Measurements from ENCODE around the gene INPP5J.
"Not testable (repeated sequence)": the region's sequence is repeated elsewhere in the genome, so short reads cannot be mapped to it uniquely, and the experiment has no call there.

The INPP5J gene

DNA sequence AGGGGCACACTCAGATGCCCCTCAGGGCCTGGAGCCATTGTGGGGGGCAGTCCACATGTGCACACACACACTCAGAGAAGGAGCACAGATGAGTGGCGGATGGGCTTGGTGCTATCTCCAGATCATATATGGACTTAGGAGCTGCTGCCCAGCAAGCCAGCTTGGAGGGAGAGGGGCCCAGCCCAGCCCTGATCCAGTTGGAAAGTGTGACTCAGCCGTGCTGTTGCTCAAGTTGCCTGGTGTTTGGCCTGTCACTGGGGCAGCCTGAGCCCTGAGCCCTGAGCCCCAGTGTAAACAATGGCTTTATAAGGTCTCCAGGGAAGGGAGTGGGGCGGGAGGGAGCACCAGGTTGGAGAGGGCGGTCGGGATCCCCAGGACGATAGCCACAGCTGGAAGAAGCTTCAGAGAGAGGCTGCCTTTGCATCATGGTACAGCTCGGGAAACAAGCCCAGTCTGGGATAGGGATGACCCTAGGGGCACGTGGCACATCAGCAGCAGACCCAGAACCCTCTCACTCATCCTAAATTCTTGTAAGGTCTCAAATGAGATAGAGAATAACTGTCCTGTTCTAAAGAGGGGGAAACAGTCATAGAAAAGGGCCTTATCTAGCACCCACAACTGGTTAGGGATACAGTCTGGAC lies 20.2 kb upstream of the INPP5J start:
- DNase-seq (ENCODE audit: low read depth in 2 of 2), result peak in 1 of 2 experiments; percentile 45

DNA sequence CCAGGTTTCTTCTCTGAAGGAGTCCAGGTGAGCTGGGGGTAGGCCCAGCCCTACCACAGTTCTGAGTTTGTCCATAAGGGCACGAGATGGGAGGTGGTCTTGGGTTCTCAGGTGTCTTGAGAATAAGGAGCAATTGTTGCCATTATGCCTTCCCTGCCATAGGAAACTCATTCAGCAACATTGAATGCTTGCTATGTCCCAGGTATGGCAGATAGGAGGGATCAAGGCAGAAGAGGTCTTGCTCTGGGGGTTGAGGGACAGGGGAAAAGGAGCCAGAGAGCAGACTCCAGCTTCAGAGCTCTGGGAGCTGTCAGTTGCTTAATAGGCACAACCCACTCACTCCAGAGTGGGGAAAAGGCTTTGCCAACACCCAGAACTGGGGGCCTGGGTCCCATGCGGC lies 19.7 kb upstream of the INPP5J start:
- DNase-seq (ENCODE audit: low read depth in 2 of 2), result no peak

DNA sequence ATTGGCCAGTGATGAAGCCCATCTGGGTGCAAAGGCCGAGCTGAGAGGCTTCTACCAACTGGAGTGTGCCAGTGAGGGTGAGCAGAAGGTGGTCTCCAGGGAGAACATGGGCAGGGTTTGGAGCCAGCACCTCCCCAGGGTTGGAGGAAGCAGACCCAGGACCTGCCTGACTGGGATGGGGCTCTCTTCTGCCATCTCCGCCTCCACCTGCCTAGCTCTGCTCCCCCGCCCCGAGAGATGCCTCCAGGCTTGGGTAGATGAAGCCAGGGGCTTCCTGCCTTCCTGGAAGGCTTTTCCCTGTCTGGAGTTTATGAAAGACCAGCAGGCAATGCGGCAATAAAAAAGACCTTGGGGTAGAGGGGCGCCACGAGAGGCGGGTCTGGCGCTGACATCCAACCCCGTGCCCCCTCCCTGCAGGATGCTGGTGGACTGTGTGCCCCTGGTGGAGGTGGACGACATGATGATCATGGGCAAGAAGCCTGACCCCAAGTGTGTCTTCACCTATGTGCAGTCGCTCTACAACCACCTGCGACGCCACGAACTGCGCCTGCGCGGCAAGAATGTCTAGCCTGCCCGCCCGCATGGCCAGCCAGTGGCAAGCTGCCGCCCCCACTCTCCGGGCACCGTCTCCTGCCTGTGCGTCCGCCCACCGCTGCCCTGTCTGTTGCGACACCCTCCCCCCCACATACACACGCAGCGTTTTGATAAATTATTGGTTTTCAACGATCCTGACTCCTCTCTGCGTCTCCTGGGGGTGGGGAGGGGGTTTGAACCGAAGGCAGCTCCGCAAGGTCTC lies 18.7 kb upstream of the INPP5J start:
- DNase-seq (ENCODE audit: low read depth in 2 of 2), result no peak

DNA sequence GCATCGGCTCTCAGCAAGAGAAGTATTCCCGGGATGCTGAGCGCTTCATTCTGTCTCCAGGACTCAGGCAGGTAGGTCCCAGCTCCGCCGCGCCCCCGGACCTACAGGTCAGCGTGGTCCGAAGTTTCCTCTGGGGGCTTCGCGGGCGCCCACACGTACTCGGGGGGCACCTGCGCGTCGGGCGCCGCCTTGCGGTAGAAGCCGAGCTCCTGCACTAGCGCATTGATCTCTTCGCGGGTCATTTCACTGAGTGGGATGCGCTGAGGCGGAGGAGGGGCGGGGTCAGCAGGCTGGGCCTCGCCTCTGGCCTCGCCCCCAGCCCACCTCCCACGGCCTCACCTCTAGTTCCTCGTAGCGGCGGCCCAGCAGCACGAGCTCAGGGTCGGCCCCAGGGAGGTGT lies 17.9 kb upstream of the INPP5J start:
- no peak for DNase-seq (ENCODE audit: low read depth in 2 of 2)

DNA sequence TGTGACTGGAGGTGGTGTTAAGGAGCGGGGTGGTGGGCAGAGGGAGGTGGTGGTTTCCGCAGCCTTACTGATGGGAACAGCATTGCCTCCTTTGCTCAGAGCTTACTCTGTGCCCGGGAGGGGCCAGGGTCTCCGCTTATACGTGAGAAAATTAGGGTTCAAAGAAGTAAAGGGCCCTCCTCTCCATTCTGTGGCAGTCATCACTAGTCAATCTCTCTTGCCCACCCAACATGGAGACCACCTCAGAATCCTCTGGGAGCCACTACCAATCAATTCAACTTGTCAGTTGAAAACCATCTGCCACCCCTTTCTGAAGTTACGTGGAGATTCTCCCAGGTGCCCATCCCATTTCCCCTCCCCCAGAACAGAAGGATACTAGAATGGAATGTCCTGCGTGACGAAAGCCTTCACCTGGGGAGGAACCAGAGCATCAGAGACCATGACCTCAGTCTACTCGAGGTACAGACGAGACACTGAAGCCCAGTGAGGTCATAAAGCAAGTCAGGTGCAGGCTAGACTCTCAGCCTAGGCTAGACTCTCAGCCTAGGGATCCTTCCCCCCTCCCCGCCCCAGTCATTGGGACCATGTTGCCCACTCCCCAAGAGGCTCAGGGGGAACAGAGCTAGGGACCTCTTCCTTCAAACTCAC lies 17.4 kb upstream of the INPP5J start:
- DNase-seq (ENCODE audit: low read depth in 2 of 2), result no peak

DNA sequence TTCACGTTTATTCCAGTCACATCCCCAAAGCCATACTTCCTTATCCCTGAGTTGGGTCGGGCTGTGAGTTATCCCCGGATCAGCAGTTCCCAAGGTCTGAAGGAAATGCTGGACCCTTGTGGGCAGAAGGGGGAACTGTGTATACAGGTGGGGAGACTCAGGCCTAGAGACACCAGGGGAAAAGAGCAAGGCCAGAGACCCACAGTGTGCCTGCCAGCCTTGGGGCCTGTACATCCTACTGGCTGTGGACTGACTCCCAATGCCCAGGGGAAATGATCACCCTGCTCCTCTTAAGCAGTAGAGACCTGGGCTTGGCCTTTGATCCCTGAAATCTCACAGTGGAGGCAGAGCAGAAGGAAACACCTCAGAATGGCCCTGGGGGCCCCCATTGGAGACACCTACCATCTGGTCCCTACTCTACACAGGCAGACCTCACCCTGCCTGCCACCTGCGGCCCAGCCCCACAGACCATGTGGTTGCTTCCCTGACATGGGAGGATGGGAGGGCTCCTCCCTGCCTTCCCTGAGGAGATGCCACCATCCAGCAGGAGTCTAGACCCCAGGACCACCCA lies 16.7 kb upstream of the INPP5J start:
- no peak for DNase-seq (ENCODE audit: low read depth in 2 of 2)

DNA sequence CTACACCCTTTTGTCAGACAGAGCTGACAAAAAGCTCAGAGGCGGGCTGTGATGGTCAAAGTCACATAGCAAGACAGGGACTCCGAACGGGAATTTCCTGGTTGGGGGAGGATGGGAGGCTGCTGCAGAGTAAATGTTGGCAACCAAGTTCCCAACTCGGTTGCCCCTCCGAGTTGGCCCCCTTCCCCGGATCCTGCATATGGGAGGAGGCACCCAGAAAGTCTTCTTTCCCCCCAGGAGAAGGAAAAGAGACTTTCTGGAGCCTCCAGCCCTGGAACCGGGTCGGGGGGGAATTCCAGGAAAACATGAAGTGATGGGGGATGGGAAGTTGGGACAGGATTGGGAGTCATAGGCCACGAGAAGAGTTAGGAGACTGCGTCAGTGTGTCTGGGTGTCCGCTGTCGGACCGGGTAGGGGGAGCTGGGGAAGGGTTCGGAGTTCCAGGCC lies 16.0 kb upstream of the INPP5J start:
- no peak for DNase-seq (ENCODE audit: low read depth in 2 of 2)

DNA sequence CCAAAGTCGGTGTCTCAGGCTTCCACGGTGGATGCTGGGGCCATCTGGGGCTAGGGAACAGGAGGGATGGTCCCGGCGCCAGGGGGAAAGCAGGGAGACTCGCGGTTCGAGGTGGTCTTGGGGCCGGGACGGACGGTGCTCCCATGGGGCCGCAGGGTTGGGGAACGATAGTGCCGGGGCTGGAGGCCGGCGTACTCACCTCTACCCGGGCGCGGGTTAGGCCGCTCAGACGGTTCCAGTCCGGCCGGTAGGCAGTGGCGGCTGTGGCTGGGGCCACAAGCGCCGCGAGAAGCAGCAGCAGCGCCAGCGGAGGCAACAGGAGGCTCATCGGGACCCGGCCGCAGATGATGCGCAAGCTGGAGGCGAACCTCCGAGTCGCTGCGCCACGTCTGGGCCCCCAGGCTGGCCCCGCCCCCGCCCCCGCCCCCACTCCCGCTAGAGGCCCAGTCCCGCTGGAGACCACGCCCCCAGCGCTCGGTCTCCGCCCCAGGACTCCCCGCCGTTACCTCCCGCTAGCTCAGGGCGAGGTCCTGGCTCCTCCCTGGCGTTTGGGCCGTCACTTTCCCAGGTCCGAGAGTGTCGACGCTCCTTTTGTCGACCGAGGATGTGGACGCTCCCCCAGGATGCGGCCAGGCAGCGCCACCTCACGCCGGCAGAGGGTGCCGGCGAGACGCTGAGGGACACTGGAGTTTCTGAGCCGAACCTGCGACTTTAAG lies 15.4 kb upstream of the INPP5J start, which contains the start of gene SELENOM:
SELENOM (minus strand) TSS at position 391 of the 716 bp plus-strand sequence; CDS start at position 328, 63 bp downstream.
- peak; percentile 98 for DNase-seq (ENCODE audit: low read depth in 2 of 2)

DNA sequence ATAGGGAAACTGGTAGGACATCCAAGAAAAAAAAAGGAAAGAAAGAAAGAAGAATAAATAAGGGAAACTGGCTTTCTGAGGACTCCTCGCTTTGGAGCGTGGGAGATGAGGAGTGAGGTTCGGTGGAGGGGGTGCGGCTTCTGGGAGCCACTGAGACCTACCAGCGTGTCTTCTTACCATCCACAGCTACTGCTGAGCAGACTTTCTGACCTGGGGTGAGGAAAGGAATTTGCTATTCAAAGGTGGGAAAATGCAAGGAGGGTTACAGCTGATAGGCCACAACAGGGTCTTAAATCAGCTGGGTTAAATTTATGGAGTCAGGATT lies 14.9 kb upstream of the INPP5J start:
- DNase-seq (ENCODE audit: low read depth in 2 of 2), result no peak

DNA sequence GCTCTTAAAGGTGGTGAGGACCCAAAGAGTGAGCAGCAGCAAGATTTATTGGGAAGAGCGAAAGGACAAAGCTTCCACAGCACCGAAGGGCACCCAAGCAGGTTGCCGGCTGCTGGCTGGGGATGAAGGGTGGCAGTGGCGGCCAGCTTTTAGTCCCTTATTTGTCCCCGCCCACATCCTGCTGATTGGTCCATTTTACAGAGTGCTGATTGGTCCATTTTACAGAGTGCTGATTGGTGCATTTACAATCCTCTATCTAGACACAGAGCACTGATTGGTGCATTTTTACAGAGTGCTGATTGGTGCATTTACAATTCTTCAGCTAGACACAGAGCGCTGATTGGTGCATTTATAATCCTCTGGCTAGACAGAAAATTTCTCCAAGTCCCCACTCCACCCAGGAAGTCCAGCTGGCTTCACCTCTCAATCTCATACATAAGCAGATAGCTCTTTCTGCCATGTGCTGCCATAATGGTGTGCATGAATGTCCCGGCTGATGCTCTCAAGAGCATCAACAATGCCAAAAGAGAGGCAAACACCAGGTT lies 10.1 kb upstream of the INPP5J start:
- DNase-seq (ENCODE audit: low read depth in 2 of 2), result not testable (repeated sequence)

DNA sequence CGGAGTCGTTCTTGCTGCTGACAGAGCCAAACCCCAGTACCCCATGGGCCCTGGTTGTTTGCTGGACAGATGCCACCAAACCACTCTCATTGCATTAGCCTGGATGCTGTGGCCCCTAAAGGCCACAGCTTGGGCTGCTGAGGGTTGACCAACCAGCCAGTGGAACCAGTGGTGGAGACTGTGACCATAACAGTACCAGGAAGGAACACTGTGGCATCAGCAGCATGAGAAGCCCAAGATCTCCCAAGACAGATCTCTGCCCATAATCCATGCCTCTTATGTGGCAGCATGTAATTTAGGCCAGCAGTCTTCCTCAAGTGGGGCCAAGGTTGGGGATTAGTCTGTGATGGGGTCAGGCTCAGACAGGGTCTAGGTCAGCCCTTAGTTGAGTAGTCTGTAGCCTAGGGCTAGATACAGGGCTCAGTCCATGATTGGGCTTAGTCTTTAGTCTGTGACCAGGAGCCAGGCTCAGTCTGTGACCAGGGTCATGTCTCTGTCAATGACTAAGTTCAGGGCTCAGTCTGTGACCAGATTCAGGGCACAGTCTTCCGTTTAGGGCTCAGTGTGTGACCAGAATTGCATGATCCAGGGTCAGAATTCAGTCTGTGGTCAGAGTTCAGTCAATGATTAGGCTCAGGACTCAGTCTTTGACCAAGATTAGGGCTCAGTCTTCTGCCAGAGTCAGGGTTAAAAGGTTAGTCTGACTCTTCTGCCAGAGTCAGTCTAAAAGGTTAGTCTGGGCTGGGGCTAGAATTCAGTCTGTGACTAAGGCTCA lies 4.5 kb upstream of the INPP5J start:
- no peak for DNase-seq (ENCODE audit: low read depth in 2 of 2)

DNA sequence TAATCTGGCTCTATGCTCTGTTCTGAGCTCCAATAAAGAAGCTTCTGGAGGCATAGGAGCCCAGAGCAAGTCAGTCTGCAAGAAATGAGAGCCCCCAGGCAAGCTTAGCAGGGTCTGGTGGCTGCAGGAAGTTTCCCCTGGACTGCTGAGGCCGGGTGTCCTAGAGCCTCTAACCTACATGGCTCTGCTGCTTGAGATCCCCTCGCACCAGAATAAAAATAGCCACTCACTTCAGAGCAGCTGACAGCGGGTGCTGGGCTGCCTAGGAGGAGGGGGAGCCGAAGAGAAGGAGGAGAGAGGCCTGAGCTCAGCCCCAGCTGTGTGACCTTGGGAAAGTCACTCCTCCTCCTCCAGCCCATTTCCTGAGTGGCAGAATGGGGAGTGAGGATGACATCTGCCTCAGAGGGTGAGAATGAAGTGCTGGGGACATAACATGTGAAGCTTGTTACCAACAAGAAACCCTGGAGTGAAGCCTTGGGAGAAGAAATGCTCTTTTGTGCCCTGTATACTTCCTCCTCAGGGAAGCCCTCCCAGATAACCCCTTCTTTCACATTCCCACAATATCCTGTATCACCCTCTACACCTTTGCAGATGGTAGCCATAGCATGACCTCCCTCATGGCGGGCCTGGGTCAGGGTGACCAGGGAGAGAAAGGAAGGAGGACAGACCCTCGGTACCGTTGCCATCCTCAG lies 3.6 kb upstream of the INPP5J start:
- DNase-seq (ENCODE audit: low read depth in 2 of 2), result no peak

DNA sequence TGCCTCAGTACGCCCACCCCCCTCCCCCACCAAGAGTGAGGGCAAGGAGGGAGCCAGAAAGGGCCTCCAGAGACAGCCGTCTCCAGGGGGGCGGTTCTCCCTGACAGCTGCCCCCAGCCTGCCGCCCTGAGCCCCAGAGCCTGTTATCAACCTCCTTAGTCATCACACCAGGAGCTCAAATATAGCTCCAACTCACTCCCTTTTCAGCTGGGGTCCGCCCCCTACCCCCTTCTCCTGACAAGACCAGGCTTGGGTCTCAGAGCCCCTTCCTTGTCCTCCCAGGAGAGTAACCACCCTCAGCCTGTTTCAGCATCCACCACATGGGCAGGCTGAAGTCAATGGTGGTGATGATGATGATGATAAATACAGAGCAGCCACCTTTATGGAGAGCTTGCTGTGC lies 2.5 kb upstream of the INPP5J start:
- no peak for DNase-seq (ENCODE audit: low read depth in 2 of 2)

DNA sequence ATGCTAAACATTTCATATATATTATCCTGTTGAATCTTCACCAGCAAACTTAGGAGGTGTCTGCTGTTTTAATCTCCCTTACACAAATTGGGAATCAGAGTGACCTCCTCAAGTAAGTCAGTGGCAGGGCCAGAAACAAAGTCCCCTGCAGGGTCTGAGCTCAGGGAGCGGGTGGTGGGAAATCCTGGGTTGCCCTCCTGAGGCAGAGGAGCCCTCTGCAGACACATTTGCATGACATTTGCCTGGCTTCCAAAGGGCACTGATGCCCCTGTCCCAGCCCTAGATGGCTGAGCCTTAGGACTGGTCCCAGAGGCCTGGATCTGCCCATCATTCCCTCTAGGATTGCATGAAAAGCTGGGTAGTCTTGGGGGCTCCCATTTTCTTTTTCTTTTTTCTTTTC lies 2.1 kb upstream of the INPP5J start:
- no peak for DNase-seq (ENCODE audit: low read depth in 2 of 2)

DNA sequence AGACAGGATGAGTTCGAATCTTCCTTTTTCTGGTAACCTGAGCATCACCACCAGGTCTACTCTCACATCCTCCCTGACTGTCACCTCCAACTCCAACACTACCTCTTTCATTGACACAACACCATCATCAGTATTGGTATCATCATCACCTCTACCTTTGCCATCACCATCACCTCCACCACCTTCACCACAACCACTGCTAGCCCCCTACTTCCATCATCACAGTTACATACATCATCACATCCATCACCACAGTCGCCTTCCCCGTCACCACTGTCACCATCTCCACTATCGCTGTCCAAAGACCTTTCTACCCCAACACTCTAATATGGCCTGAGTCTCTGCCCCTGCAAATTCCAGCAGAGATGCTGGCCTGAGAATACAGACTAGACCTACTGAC lies 1.4 kb upstream of the INPP5J start:
- DNase-seq (ENCODE audit: low read depth in 2 of 2), result no peak

DNA sequence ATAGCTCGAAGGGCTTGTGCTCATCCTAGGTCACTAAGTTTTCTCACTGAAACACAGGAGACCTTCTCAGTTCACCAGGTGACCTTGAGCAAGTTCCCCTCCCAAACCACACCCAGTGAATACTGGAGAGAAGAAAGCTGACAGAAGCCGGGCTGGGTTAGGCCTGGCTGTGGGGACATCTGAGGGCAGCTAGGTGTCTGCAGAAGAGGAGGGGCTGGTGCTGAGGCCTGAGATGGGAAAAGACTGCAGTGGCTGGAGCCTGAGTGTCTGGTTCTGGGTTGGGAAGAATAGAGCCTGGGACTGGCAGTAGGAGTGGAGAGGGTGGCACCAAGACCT lies 602 bp upstream of the INPP5J start:
- DNase-seq (ENCODE audit: low read depth in 2 of 2), result no peak

DNA sequence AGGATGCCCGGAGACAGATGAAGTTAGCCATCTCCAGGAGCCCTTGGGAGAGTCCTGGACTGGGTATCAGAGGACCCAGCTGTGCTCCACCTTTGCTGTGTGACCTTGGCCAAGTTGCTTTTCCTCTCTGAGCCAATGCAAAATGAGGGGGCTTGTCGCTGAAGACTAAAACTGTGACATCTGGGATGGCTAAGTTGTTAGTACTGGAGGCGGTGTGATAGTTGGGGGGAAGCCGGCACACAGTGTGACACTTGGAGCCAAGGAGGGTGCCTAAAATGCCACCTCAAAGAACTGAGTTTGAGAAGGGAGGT lies 481 bp downstream of the INPP5J start:
- DNase-seq (ENCODE audit: low read depth in 2 of 2), result no peak

DNA sequence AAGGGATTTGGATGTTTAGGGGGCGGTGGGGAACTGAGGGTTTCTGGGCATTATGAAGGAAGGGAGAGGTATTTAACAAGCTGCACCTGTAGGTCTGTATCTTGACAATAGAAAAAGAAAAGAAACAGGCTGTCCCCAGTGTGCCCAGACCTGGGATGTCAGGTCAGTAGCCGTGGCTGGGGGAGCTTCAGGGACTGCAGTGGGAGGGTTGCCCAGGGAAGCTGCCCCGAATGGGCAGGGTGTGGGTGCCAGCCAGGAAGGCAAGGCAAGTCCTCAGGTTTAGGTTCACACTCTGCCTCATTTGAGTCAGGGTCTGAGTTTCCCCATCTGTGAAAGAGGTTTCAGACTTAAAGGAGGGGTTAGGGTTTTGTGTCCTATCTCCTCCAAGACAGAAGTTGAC lies 1.5 kb downstream of the INPP5J start:
- no peak for DNase-seq (ENCODE audit: low read depth in 2 of 2)

DNA sequence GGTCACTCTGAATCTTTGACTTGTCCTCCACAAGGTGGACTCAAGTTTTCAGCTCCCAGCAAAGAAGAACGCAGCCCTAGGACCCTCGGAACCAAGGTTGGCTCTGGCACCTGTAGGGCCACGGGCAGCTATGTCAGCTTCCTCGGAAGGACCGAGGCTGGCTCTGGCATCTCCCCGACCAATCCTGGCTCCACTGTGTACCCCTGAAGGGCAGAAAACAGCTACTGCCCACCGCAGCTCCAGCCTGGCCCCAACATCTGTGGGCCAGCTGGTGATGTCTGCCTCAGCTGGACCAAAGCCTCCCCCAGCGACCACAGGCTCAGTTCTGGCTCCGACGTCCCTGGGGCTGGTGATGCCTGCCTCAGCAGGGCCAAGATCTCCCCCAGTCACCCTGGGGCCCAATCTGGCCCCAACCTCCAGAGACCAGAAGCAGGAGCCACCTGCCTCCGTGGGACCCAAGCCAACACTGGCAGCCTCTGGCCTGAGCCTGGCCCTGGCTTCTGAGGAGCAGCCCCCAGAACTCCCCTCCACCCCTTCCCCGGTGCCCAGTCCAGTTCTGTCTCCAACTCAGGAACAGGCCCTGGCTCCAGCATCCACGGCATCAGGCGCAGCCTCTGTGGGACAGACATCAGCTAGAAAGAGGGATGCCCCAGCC lies 2.2 kb downstream of the INPP5J start:
- no peak for DNase-seq (ENCODE audit: low read depth in 2 of 2)

DNA sequence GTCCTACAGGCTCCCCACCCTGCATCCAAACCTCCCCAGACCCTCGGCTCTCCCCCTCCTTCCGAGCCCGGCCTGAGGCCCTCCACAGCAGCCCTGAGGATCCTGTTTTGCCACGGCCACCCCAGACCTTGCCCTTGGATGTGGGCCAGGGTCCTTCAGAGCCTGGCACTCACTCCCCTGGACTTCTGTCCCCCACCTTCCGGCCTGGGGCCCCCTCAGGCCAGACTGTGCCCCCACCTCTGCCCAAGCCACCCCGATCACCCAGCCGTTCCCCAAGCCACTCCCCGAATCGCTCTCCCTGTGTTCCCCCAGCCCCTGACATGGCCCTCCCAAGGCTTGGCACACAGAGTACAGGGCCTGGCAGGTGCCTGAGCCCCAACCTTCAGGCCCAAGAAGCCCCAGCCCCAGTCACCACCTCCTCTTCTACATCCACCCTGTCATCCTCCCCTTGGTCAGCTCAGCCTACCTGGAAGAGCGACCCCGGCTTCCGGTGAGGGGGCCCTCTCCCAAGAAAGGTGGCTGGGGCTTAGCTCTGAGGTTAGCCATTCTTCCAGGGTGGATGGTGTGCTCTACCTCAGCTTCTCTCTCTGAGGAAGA lies 2.9 kb downstream of the INPP5J start:
- DNase-seq (ENCODE audit: low read depth in 2 of 2), result no peak
